Measurements from ENCODE around the gene ATP5F1E.

GRCh38 chr20:59028812-59029211, 3.3 kb downstream of the ATP5F1E start:
- TF ChIP-seq POLR2AphosphoS5 (IDR thresholded peaks at IDR 0.05; ENCODE audit: low read depth, low read length), result no peak
- TF ChIP-seq POLR2A (IDR thresholded peaks at IDR 0.05; ENCODE audit: low read depth, low read length), result no peak
- no peak for TF ChIP-seq TAF1 (IDR thresholded peaks at IDR 0.05; ENCODE audit: low read depth, low read length)
- TF ChIP-seq PAX5 (IDR thresholded peaks at IDR 0.05; ENCODE audit: insufficient read depth, low read length, severe bottlenecking), result no peak
- TF ChIP-seq SPI1 (IDR thresholded peaks at IDR 0.05; ENCODE audit: low read depth, low read length), result no peak

Measured in GM12891 (cell line).